ENCODE results near the gene TTLL8. TPM values are rescaled to one million over a fixed set of nuclear protein-coding genes. Genes with fewer than 3 reads are reported as not detected.
A peak's percentile ranks its signal among the peaks of the same experiment; 100 is the strongest.

The TTLL8 gene
- not detected for polyA plus RNA-seq (2013, experiment 1 of 4)
- polyA plus RNA-seq (2013, experiment 2 of 4), result 0.07 TPM
- polyA plus RNA-seq (2013, experiment 3 of 4), result not detected
- not detected for polyA plus RNA-seq (2013, experiment 4 of 4)

DNA sequence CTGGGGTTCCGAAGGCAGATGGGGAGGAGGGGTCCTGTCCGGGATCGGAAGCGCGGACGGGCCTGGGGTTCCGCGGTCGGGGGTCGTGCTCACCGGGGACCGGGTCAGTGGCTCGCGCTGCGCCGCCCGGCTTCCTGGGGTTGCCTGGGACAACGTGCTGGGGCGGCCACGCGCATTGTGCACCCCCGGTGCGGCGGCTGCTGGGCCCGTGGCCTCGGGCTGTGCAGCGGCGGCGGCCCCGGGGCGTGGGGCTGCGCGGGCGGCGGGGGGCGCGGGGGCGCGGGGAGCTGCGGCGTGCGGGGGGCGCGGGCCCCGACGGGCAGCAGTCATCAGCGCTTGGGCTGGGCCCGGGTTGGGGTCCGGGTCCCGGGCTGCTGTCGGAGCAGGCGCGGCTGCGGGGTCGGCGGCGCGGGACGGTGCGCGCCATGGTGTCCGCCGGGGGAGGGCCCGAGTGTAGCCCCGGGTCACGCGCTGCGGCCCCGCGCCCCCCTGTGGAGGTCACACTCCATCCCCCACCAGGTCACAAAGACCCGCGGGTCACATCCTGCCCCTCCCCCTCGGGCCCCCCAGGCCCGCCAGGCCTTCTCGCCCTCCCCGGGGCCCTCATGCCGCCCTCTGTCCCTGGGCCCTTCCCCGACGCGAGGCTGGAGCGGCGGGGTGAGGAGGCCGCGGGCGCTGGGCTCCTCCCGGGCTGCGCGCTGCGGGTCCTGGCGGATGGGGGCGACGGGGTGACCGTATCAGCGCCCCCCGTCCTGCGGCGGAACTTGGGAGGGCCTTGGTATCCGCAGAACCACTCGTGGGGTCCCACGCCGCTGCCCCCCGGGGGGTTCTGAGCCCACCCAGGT is at the start of gene TTLL8:
TTLL8 (minus strand) TSS at position 238 of the 845 bp plus-strand sequence.
- WGBS, 2 experiments, result 6% methylated on average over 102 of the region's 102 CpGs
- H3K27ac ChIP-seq (ENCODE audit: insufficient read depth, low read depth, low read length, poor library complexity, severe bottlenecking), result no peak within 1 kb of the TSS
- H3K4me3 ChIP-seq (ENCODE audit: insufficient read depth, low read depth, low read length), result peak within 1 kb of the TSS; percentile 34
- H3K36me3 ChIP-seq (ENCODE audit: control insufficient read depth, insufficient read depth, low read length), result no peaks in the 10 kb centered on the region
- peaks cover 23% of the 10 kb centered on the region for H3K27me3 ChIP-seq (ENCODE audit: control insufficient read depth, insufficient read depth, low read length, poor library complexity, severe bottlenecking)
- peaks cover 10% of the 10 kb centered on the region for H3K4me1 ChIP-seq (ENCODE audit: control insufficient read depth, insufficient read depth, low read length)
- no peaks in the 10 kb centered on the region for H3K9me3 ChIP-seq (ENCODE audit: control insufficient read depth, low read length)

DNA sequence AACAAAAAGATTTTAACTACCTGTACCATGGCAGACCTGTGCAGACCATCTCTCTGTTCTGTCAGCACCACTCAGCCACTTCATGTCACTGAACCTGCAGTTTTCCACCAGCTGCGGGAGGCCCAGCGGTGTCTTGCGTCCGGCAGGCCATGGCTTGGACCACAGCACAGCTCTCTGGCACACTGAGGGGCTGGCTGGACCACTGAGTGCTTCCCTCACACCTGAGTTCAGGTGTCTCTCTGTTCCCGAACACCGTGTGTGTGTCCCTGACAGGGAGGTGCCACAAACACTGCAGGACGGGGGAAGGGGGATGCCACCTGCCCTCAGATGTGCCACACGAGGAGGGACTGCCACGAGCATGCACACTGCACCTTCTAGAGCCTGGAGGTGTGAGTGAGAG is 49.4 kb upstream of the TTLL8 start:
- Histone ChIP-seq H3K4me3 (ENCODE audit: insufficient read depth, low read depth, low read length) (no peak overlapping the region), H3K9me3 (ENCODE audit: control insufficient read depth, low read length) (no peaks in the 10 kb centered on the region), H3K27ac (ENCODE audit: insufficient read depth, low read depth, low read length, poor library complexity, severe bottlenecking) (no peak overlapping the region), H3K36me3 (ENCODE audit: control insufficient read depth, insufficient read depth, low read length) (no peaks in the 10 kb centered on the region), H3K4me1 (ENCODE audit: control insufficient read depth, insufficient read depth, low read length) (no peaks in the 10 kb centered on the region), H3K27me3 (ENCODE audit: control insufficient read depth, insufficient read depth, low read length, poor library complexity, severe bottlenecking) (no peaks in the 10 kb centered on the region)
- WGBS, 2 experiments, result 93 to 96% methylated on average over 9 of the region's 9 CpGs

DNA sequence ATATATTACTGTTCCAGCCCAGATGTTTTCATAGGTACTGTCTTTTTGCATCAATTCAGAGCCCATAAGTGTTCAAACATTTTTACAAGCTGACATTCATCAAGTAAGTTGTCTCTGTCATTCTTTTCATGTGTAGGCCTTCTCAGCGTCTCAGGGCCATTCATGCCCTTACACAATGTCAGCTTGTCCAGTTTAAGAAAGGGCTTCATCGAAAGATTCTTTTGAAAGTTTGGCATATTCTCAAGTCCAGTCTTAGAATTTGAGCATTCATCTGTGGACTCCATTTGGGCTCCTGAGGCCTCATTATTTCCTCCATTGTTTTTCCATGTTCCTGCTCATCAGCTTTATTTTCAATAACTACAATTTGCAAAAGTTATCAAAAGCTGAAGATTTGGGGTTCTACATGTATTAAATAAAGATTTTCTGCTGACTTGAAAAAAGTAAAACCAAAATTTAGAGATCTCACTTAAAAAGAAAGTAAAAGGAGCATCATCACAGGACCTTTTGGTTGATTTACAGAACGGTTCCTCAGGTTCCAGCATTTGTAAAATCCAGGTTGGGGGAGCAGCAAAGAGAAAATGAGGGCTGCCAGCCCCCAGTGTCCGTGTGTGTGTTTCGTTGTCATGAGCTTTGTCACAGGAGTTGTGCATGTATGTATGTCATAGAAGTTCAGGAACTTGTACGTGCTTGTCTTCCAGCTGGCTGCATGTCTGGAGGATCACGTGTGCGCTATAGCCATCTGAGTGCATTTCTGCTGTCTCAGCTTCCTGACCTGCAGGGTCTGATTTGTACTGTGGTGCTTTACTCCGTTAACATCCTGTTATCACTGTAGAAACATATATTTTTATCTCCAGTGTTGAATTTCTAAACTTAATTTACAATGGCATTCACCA is 47.4 kb upstream of the TTLL8 start:
- Histone ChIP-seq H3K9me3 (ENCODE audit: control insufficient read depth, low read length) (no peaks in the 10 kb centered on the region), H3K4me1 (ENCODE audit: control insufficient read depth, insufficient read depth, low read length) (no peaks in the 10 kb centered on the region), H3K36me3 (ENCODE audit: control insufficient read depth, insufficient read depth, low read length) (no peaks in the 10 kb centered on the region), H3K27ac (ENCODE audit: insufficient read depth, low read depth, low read length, poor library complexity, severe bottlenecking) (no peak overlapping the region), H3K4me3 (ENCODE audit: insufficient read depth, low read depth, low read length) (no peak overlapping the region), H3K27me3 (ENCODE audit: control insufficient read depth, insufficient read depth, low read length, poor library complexity, severe bottlenecking) (no peaks in the 10 kb centered on the region)
- 93 to 94% methylated on average over 9 of the region's 9 CpGs for WGBS, 2 experiments

DNA sequence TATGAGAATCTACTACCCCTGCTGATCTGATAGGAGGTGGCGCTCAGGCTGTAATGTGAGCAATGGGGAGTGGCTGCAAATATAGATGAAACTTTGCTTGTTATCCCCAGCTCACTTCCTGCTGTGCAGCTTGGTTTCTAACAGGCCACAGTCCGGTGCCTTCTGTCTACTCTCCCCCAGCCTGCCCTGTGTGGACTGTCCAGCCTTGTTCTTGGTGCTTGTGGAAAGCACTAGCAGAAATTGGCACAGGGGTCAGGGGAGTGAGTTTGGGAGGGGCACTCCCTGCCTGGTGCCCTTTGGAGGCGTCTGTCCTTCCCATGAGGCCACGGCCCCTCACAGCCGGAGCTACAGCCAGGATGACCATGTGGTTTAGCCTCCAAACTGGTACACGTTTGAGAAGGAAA is 46.0 kb upstream of the TTLL8 start:
- H3K27ac ChIP-seq (ENCODE audit: insufficient read depth, low read depth, low read length, poor library complexity, severe bottlenecking), result no peak overlapping the region
- no peaks in the 10 kb centered on the region for H3K36me3 ChIP-seq (ENCODE audit: control insufficient read depth, insufficient read depth, low read length)
- no peaks in the 10 kb centered on the region for H3K27me3 ChIP-seq (ENCODE audit: control insufficient read depth, insufficient read depth, low read length, poor library complexity, severe bottlenecking)
- no peaks in the 10 kb centered on the region for H3K9me3 ChIP-seq (ENCODE audit: control insufficient read depth, low read length)
- 85 to 86% methylated on average over 6 of the region's 6 CpGs for WGBS, 2 experiments
- H3K4me3 ChIP-seq (ENCODE audit: insufficient read depth, low read depth, low read length), result no peak overlapping the region
- no peaks in the 10 kb centered on the region for H3K4me1 ChIP-seq (ENCODE audit: control insufficient read depth, insufficient read depth, low read length)

DNA sequence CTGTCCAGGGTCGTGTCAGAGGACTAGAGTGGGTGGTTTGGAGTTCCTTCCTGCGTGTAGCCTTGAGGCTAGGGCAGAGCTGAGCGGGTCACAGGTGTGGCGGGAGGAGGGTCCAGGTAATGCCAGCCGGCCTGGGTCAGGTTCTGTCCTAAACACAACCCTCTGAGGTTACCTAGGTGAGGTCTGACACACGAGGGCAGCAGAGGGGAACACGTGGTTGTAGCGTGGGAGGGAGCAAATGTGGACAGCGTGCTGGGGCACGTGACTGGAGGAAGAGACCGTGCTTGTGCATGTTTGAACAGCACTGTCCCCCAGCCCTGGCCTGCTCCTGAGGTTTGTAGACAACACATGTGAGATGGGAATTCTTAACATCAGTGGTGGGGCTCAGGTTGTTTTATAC is 44.8 kb upstream of the TTLL8 start:
- H3K4me3 ChIP-seq (ENCODE audit: insufficient read depth, low read depth, low read length), result no peak overlapping the region
- 76 to 81% methylated on average over 11 of the region's 11 CpGs for WGBS, 2 experiments
- H3K27ac ChIP-seq (ENCODE audit: insufficient read depth, low read depth, low read length, poor library complexity, severe bottlenecking), result no peak overlapping the region
- H3K36me3 ChIP-seq (ENCODE audit: control insufficient read depth, insufficient read depth, low read length), result no peaks in the 10 kb centered on the region
- H3K27me3 ChIP-seq (ENCODE audit: control insufficient read depth, insufficient read depth, low read length, poor library complexity, severe bottlenecking), result no peaks in the 10 kb centered on the region
- no peaks in the 10 kb centered on the region for H3K4me1 ChIP-seq (ENCODE audit: control insufficient read depth, insufficient read depth, low read length)
- no peaks in the 10 kb centered on the region for H3K9me3 ChIP-seq (ENCODE audit: control insufficient read depth, low read length)

DNA sequence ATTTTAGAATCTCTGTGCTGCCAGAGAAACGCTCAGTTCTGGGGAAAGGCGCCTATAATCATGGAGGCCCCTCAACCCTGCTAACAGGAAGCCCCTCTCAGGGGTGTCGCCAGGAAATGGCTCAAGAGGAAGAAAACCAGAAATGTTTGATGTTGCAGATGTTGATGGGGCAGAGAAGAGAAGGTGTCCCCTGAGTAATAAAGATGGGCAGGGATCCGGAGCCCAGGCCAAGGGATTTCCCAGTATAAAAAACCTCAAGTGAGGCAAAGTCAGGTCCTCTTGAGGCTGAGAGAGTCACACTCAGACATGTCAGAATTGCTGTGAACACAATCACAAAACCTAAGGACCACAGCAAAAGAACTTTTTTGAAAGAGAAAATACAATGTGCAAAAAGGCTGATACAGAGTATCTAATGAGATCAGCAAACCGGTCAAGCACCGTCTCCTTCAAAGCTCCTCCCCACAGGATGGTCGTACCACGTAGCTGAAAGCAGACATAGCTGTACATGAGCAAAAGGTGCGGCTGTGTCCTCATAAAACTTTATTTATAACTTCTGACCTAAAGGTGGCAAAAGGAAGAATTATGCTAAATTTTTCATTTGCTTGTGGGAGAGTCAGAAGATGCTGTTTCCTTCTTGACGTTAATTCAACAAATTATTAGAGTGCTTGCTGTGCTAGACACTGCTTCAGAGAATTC is 43.9 kb upstream of the TTLL8 start:
- H3K4me3 ChIP-seq (ENCODE audit: insufficient read depth, low read depth, low read length), result no peak overlapping the region
- no peaks in the 10 kb centered on the region for H3K4me1 ChIP-seq (ENCODE audit: control insufficient read depth, insufficient read depth, low read length)
- no peak overlapping the region for H3K27ac ChIP-seq (ENCODE audit: insufficient read depth, low read depth, low read length, poor library complexity, severe bottlenecking)
- no peaks in the 10 kb centered on the region for H3K9me3 ChIP-seq (ENCODE audit: control insufficient read depth, low read length)
- H3K36me3 ChIP-seq (ENCODE audit: control insufficient read depth, insufficient read depth, low read length), result no peaks in the 10 kb centered on the region
- 92% methylated on average over 9 to 10 of the region's 10 CpGs for WGBS, 2 experiments
- no peaks in the 10 kb centered on the region for H3K27me3 ChIP-seq (ENCODE audit: control insufficient read depth, insufficient read depth, low read length, poor library complexity, severe bottlenecking)

DNA sequence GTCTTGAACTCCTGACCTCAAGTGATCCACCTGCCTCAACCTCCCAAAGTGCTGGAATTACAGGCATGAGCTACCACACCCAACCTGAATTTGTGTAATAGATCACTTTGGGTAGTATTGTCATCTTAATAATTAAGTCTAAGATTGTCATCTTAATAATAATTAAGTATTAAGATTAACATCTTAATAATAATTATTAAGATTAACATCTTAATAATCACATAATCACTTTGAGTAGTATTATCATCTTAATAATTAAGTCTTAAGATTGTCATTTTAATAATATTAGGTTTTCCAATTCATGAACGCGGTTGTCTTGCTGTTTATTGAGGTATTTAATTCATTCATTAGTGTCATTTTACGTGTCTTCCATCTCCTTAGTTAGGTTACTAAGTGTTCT is 40.0 kb upstream of the TTLL8 start:
- H3K27me3 ChIP-seq (ENCODE audit: control insufficient read depth, insufficient read depth, low read length, poor library complexity, severe bottlenecking), result no peaks in the 10 kb centered on the region
- no peaks in the 10 kb centered on the region for H3K36me3 ChIP-seq (ENCODE audit: control insufficient read depth, insufficient read depth, low read length)
- H3K4me1 ChIP-seq (ENCODE audit: control insufficient read depth, insufficient read depth, low read length), result no peaks in the 10 kb centered on the region
- WGBS, 2 experiments, result 88 to 100% methylated on average over 3 of the region's 3 CpGs
- no peaks in the 10 kb centered on the region for H3K9me3 ChIP-seq (ENCODE audit: control insufficient read depth, low read length)
- H3K4me3 ChIP-seq (ENCODE audit: insufficient read depth, low read depth, low read length), result no peak overlapping the region
- no peak overlapping the region for H3K27ac ChIP-seq (ENCODE audit: insufficient read depth, low read depth, low read length, poor library complexity, severe bottlenecking)

DNA sequence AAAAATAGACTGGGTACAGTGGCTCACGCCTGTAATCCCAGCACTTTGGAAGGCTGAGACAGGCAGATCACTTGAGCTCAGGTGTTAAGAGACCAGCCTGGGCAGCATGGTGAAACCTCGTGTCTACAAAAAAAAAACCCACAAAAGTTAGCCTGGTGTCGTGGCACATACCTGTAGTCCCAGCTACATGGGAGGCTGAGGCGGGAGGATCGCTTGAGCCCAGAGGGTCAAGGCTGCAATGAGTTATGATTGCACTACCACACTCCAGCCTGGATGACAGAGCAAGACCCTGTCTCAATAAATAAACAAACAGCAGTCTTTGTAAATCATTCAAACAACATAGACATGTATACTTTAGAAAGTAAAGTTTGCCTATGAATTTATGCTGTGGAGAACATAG is 34.2 kb upstream of the TTLL8 start:
- Histone ChIP-seq H3K4me3 (ENCODE audit: insufficient read depth, low read depth, low read length) (no peak overlapping the region), H3K36me3 (ENCODE audit: control insufficient read depth, insufficient read depth, low read length) (no peaks in the 10 kb centered on the region), H3K9me3 (ENCODE audit: control insufficient read depth, low read length) (no peaks in the 10 kb centered on the region), H3K4me1 (ENCODE audit: control insufficient read depth, insufficient read depth, low read length) (no peaks in the 10 kb centered on the region), H3K27me3 (ENCODE audit: control insufficient read depth, insufficient read depth, low read length, poor library complexity, severe bottlenecking) (no peaks in the 10 kb centered on the region), H3K27ac (ENCODE audit: insufficient read depth, low read depth, low read length, poor library complexity, severe bottlenecking) (no peak overlapping the region)
- WGBS, 2 experiments, result 92 to 94% methylated on average over 5 of the region's 5 CpGs

DNA sequence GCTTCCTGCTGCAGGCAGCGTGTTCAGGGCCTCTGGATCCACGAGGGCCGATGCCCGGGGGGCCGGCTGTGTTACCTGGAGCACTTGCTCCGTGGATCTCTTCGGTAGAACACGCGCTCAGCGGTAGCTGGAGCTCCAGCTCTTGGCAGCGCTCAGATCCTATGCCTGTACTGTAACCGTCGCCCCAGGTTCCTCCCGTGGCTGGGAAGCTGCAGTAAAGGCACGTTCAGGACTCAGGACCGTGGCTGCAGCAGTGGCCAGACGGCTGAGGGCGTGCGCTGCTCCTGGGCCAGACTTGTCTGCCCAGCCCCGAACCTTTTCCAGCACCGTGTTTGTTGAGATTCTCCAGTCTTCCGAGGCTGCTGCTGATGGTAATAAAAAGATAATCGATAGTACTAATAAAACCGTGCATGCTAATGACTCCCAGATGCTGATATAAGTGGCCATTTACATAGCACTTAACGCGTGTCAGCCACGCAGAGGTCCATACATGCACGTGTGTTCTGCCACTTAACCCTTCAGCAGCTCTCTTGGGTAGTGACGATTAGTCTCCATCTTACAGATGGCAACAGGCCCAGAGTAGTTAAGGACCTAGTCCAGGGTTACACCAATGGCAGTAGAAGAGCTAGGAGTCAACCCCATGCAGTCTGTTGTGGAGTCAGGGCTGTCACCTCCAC is 33.1 kb upstream of the TTLL8 start:
- no peaks in the 10 kb centered on the region for H3K27me3 ChIP-seq (ENCODE audit: control insufficient read depth, insufficient read depth, low read length, poor library complexity, severe bottlenecking)
- WGBS, 2 experiments, result 93 to 94% methylated on average over 29 of the region's 29 CpGs
- no peaks in the 10 kb centered on the region for H3K36me3 ChIP-seq (ENCODE audit: control insufficient read depth, insufficient read depth, low read length)
- no peaks in the 10 kb centered on the region for H3K4me1 ChIP-seq (ENCODE audit: control insufficient read depth, insufficient read depth, low read length)
- no peaks in the 10 kb centered on the region for H3K9me3 ChIP-seq (ENCODE audit: control insufficient read depth, low read length)
- no peak overlapping the region for H3K4me3 ChIP-seq (ENCODE audit: insufficient read depth, low read depth, low read length)
- H3K27ac ChIP-seq (ENCODE audit: insufficient read depth, low read depth, low read length, poor library complexity, severe bottlenecking), result no peak overlapping the region

Measured in ectodermal cell (in vitro differentiated cells).